ENCODE results near the gene KIAA1671. TPM values are rescaled to one million over a fixed set of nuclear protein-coding genes. Genes with fewer than 3 reads are reported as not detected.
"Not testable (repeated sequence)": the region's sequence is repeated elsewhere in the genome, so short reads cannot be mapped to it uniquely, and the experiment has no call there.

The KIAA1671 gene
- total and polyA plus RNA-seq, 4 donors: 21.7 to 55.2 (median 25.8) TPM

DNA sequence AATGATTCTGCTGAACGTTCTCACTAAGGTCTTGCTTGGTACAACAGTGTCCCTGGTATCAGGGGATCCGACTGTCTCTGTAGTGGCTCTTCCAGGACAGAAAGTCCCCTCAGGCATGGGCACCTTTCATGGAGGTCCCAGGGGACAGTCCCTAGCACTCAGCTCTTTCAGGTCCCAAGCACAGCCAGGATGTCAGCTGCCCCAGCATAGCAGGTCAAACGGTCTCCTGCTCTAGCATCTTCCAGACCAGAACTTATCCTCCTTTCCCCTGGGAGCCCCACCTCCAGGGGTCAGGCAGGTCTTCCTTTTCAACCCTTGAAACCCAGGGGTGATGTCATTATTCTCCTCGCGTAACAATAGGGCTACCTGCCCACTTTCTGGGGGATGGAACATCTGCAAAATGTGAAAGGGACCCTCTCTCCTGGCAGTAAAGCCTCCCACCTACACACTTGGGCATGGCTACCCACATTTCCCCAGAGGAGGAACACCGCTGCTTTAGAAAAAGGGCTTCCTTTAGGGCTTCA is 222.4 kb downstream of the KIAA1671 start:
- WGBS (ENCODE audit: insufficient coverage): 74% methylated on average over 4 of the region's 6 CpGs
- H3K27ac ChIP-seq (ENCODE audit: low read depth, low read length): no peak overlapping the region
- no peaks in the 10 kb centered on the region for H3K27me3 ChIP-seq (ENCODE audit: control insufficient read depth, insufficient read depth, low read length)
- H3K36me3 ChIP-seq (ENCODE audit: control insufficient read depth, insufficient read depth, low read length): peaks cover 38% of the 10 kb centered on the region
- no peaks in the 10 kb centered on the region for H3K4me1 ChIP-seq (ENCODE audit: control insufficient read depth, insufficient read depth, low read length)
- DNase-seq (ENCODE audit: low read depth in 4 of 6, low spot score in 6 of 6): no peak
- no peak overlapping the region for H3K4me3 ChIP-seq (ENCODE audit: low read depth, low read length)
- no peaks in the 10 kb centered on the region for H3K9me3 ChIP-seq (ENCODE audit: control insufficient read depth, insufficient read depth, low read length)

DNA sequence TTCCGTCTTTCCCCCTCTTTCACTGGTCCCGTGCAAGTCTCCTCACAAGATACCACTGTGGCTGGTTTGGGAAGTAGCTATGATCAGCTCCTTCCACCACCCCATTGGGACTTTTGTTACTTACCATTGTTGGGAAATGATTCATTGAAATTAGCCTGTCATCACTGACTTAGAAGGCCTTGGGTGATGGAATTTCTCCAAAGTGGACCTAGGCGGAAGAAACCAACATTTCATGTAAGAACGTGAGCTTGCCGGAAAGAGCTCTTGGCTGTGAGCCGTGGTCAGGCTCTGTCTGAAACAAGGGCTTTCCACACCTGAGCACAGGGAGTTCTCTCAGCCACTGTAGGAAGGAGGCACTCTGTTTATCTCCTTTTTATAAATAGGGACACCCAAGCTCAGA is 223.7 kb downstream of the KIAA1671 start:
- Histone ChIP-seq H3K27me3 (ENCODE audit: control insufficient read depth, insufficient read depth, low read length) (no peaks in the 10 kb centered on the region), H3K4me3 (ENCODE audit: low read depth, low read length) (no peak overlapping the region), H3K36me3 (ENCODE audit: control insufficient read depth, insufficient read depth, low read length) (peaks cover 37% of the 10 kb centered on the region), H3K9me3 (ENCODE audit: control insufficient read depth, insufficient read depth, low read length) (no peaks in the 10 kb centered on the region), H3K27ac (ENCODE audit: low read depth, low read length) (no peak overlapping the region), H3K4me1 (ENCODE audit: control insufficient read depth, insufficient read depth, low read length) (no peaks in the 10 kb centered on the region)
- WGBS (ENCODE audit: insufficient coverage): 95% methylated on average over 4 of the region's 6 CpGs
- no peak for DNase-seq (ENCODE audit: low read depth in 4 of 6, low spot score in 6 of 6)

DNA sequence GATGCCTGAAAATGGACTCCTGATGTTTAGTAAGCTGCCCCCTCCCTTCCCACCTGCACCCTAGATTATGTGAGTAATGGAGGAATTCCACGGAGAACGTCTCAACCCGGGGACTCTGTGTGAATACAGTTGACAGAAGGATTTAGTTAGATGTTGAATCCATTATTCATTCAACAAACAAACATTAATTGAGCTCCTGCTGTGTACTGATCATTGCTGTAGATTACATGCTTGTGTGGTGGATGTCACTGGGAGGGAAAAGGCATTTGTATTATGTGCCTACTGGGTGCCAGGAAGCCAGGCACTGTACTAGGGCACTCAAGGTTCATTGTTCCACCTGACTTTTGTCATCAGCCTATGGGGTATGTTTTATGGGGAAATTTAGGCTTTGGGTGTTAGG is 224.3 kb downstream of the KIAA1671 start:
- peaks cover 38% of the 10 kb centered on the region for H3K36me3 ChIP-seq (ENCODE audit: control insufficient read depth, insufficient read depth, low read length)
- H3K27me3 ChIP-seq (ENCODE audit: control insufficient read depth, insufficient read depth, low read length): no peaks in the 10 kb centered on the region
- H3K4me3 ChIP-seq (ENCODE audit: low read depth, low read length): no peak overlapping the region
- no peaks in the 10 kb centered on the region for H3K9me3 ChIP-seq (ENCODE audit: control insufficient read depth, insufficient read depth, low read length)
- H3K4me1 ChIP-seq (ENCODE audit: control insufficient read depth, insufficient read depth, low read length): no peaks in the 10 kb centered on the region
- no CpG with 5 or more reads among the region's 3 CpGs for WGBS (ENCODE audit: insufficient coverage)
- no peak for DNase-seq (ENCODE audit: low read depth in 4 of 6, low spot score in 6 of 6)
- H3K27ac ChIP-seq (ENCODE audit: low read depth, low read length): no peak overlapping the region

DNA sequence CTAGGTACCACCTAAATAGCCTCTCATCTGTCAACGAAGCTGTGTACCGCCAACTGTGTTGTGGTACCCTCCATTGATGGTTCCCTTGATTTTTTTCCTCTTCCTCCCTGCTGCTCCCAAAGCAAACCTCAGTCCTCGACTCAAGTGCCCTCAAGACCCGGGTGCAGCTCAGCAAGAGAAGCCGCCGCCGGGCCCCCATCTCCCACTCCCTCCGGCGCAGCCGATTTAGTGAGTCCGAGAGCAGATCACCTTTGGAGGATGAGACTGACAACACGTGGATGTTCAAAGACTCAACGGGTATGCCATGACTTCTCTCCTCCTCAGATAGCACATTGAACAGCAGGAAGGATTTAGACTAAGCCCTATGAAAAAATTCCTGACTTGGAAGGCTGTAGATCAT is 224.7 kb downstream of the KIAA1671 start:
- Histone ChIP-seq H3K9me3 (ENCODE audit: control insufficient read depth, insufficient read depth, low read length) (no peaks in the 10 kb centered on the region), H3K4me1 (ENCODE audit: control insufficient read depth, insufficient read depth, low read length) (no peaks in the 10 kb centered on the region), H3K36me3 (ENCODE audit: control insufficient read depth, insufficient read depth, low read length) (peaks cover 42% of the 10 kb centered on the region), H3K4me3 (ENCODE audit: low read depth, low read length) (no peak overlapping the region), H3K27me3 (ENCODE audit: control insufficient read depth, insufficient read depth, low read length) (no peaks in the 10 kb centered on the region), H3K27ac (ENCODE audit: low read depth, low read length) (no peak overlapping the region)
- DNase-seq (ENCODE audit: low read depth in 4 of 6, low spot score in 6 of 6): no peak
- WGBS (ENCODE audit: insufficient coverage): 96% methylated on average over 8 of the region's 13 CpGs

DNA sequence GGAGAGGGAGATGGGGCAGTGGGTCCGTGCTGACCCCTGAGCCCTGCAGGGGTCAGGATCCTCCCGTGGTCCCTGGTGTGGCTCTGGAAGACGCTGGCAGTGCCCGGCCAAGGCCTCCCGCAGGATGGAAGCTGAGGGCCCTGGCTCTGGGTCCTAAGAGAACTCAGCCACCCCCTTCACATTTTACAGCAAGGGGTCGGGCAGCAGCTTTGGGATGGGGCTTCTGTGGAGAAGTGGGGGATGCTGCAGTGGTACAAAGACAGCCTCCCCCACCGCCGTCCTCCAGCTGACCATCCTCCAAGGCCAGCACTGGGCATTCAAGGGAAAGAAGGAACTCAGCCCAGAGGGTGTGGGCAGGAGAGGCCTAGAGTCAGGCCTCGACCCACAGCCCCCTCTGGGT is 225.4 kb downstream of the KIAA1671 start:
- 83% methylated on average over 5 of the region's 9 CpGs for WGBS (ENCODE audit: insufficient coverage)
- Histone ChIP-seq H3K9me3 (ENCODE audit: control insufficient read depth, insufficient read depth, low read length) (no peaks in the 10 kb centered on the region), H3K27me3 (ENCODE audit: control insufficient read depth, insufficient read depth, low read length) (no peaks in the 10 kb centered on the region), H3K4me1 (ENCODE audit: control insufficient read depth, insufficient read depth, low read length) (no peaks in the 10 kb centered on the region), H3K4me3 (ENCODE audit: low read depth, low read length) (no peak overlapping the region), H3K27ac (ENCODE audit: low read depth, low read length) (no peak overlapping the region), H3K36me3 (ENCODE audit: control insufficient read depth, insufficient read depth, low read length) (peaks cover 42% of the 10 kb centered on the region)
- no peak for DNase-seq (ENCODE audit: low read depth in 4 of 6, low spot score in 6 of 6)

DNA sequence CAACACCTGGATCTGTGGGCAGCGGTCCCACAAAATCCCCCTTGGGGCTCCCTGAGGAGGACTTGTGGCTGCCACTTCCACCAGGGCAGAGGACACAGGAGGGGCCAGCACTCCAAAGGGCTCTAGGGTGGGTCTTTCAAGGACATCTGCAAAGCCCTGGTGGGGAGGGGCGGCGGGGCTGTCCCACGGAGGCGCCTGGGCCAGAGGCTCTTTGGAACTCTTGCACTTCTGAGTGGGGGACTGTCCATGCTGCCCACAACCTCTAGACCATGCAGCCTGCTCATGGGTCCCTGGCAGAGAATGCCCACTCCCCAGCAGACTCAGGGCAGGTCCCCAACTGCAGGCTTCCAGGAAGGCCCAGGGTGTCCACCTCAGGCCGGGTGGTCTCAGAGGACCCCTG is 225.8 kb downstream of the KIAA1671 start:
- 67% methylated on average over 5 of the region's 6 CpGs for WGBS (ENCODE audit: insufficient coverage)

DNA sequence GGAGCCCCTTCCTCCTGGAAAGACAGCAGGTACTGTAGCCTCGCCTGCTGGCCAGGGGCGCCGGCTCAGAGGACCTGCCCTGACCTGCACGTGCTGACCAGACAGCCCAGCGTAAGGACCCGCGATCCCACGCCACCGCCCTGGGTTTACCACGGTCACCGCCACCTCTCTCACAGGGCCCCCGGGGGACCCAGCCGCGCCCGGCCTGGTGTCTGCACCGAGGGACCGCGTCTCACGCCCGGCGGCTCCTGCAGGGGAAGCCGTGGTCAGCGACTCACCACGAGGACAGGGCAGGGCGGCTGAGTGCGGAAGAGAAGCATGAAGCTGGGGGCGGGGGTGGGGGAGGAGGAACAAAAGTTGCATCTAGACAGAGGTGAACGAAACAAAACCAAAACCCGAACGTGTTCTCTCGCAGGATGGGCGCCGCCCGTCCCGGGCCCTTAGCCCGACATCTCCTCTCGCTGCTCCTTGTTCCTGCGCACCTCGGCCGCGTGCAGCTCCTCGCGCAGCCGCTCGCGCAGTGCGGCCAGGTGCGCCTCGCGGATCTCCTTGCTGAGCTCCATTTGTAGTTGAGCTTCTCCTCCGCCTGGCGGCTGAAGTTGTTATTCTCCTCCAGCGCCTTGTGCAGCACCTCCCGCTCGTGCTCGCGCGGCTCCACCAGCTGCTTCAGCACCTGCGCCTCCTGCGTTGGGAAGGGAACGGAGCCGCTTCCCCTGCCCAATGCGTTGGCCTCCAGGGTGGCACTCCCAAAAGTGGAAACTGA is 226.5 kb downstream of the KIAA1671 start:
- WGBS (ENCODE audit: insufficient coverage): 46% methylated on average over 40 of the region's 63 CpGs
- peaks cover 48% of the 10 kb centered on the region for H3K36me3 ChIP-seq (ENCODE audit: control insufficient read depth, insufficient read depth, low read length)
- peak in 1 of 6 donors; percentile 11 for DNase-seq (ENCODE audit: low read depth in 4 of 6, low spot score in 6 of 6)

More for the DNA sequence above, 225.8 kb downstream of the KIAA1671 start:
- H3K4me1 ChIP-seq (ENCODE audit: control insufficient read depth, insufficient read depth, low read length); H3K4me3 ChIP-seq (ENCODE audit: low read depth, low read length); H3K9me3 ChIP-seq (ENCODE audit: control insufficient read depth, insufficient read depth, low read length); H3K27me3 ChIP-seq (ENCODE audit: control insufficient read depth, insufficient read depth, low read length); DNase-seq (ENCODE audit: low read depth in 4 of 6, low spot score in 6 of 6); H3K27ac ChIP-seq (ENCODE audit: low read depth, low read length): not testable (repeated sequence)
- H3K36me3 ChIP-seq (ENCODE audit: control insufficient read depth, insufficient read depth, low read length): peaks cover 42% of the 10 kb centered on the region

DNA sequence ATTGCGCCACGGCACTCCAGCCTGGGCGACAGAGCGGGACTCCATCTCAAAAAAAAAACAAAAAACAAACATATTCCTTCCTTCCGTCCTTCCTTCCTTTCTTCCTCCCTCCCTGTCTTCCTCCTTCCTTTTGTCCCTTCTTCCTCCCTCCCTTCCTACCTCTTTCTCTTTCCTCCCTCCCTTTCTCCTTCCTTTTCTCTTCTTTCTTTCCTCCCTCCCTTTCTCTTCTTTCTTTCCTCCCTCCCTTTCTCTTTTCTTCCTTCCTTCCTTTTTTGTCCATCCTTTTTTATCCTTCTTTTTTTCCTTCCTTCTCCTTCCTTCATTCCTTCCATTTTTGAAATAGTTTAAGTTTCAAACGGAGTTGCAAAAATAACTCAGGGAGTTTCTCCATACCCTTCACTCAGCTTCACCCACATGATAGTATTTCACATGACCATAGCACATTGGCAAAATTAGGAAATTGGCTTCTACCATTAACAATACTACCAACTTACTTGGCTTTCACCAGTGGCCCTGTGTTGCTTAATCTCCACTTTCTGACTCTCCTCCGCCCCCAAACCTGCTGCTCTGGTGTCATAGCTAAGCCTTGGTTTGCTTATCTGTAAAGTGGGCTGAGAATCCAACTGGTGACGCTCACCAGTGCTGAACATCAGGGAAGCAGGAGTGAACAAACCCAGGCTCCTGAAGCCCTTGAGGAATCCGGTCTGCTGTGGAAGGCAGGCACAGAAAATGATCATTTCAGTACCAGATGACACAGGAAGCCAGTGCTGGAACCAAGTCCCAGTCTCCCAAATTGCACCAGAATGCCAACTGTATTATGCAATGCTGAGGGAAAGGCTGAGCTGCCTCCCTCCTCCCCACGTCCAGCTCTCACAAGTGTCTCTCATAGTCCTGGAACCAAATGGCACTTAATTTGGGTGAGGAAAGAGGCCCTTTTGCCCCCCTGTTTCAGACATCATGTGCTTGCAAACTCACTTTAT is 229.9 kb downstream of the KIAA1671 start:
- Histone ChIP-seq H3K36me3 (ENCODE audit: control insufficient read depth, insufficient read depth, low read length) (peaks cover 59% of the 10 kb centered on the region), H3K4me3 (ENCODE audit: low read depth, low read length) (no peak overlapping the region), H3K27ac (ENCODE audit: low read depth, low read length) (no peak overlapping the region), H3K9me3 (ENCODE audit: control insufficient read depth, insufficient read depth, low read length) (no peaks in the 10 kb centered on the region), H3K4me1 (ENCODE audit: control insufficient read depth, insufficient read depth, low read length) (no peaks in the 10 kb centered on the region), H3K27me3 (ENCODE audit: control insufficient read depth, insufficient read depth, low read length) (no peaks in the 10 kb centered on the region)
- 92% methylated on average over 5 of the region's 10 CpGs for WGBS (ENCODE audit: insufficient coverage)
- DNase-seq (ENCODE audit: low read depth in 4 of 6, low spot score in 6 of 6): no peak

More for the DNA sequence above, 226.5 kb downstream of the KIAA1671 start:
- not testable (repeated sequence) for H3K27me3 ChIP-seq (ENCODE audit: control insufficient read depth, insufficient read depth, low read length); H3K4me3 ChIP-seq (ENCODE audit: low read depth, low read length); H3K27ac ChIP-seq (ENCODE audit: low read depth, low read length); H3K4me1 ChIP-seq (ENCODE audit: control insufficient read depth, insufficient read depth, low read length); H3K9me3 ChIP-seq (ENCODE audit: control insufficient read depth, insufficient read depth, low read length)

DNA sequence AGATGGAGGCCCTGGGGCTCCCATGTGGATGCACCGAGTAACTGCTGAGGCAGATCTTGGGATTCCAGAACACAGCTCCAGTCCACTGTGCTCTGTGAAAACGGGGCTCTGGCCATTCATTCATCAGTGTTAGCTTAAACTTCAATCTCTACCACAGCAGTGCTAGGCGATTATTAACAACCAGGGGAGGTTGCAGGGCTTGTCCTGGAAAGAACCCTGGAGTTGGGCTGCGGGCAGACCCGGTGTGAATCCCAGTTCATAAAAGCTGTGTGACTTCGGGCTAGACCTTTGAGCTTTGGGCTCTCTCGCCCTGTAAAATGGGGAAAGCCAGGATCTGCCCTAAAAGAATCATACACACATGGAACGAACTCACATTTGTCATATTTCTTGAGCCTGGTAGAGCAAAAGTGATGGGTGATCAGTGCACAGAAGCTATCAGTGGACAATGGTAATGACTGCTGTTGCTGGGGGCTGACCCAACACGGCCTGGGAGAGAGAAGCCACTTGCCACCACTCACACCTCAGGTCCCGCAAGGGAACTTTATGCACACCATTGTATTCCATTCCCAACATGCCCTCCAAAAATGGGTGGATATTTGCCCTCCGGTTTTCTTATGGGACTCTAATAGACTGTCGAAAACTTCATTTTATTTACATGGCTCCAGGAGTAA is 231.6 kb downstream of the KIAA1671 start:
- Histone ChIP-seq H3K4me3 (ENCODE audit: low read depth, low read length) (no peak overlapping the region), H3K9me3 (ENCODE audit: control insufficient read depth, insufficient read depth, low read length) (no peaks in the 10 kb centered on the region), H3K27me3 (ENCODE audit: control insufficient read depth, insufficient read depth, low read length) (no peaks in the 10 kb centered on the region), H3K36me3 (ENCODE audit: control insufficient read depth, insufficient read depth, low read length) (peaks cover 45% of the 10 kb centered on the region), H3K4me1 (ENCODE audit: control insufficient read depth, insufficient read depth, low read length) (no peaks in the 10 kb centered on the region), H3K27ac (ENCODE audit: low read depth, low read length) (no peak overlapping the region)
- WGBS (ENCODE audit: insufficient coverage): 77% methylated on average over 7 of the region's 12 CpGs
- no peak for DNase-seq (ENCODE audit: low read depth in 4 of 6, low spot score in 6 of 6)
